ENCODE measurements around the gene HIP1.
"Not testable (repeated sequence)": the region's sequence is repeated elsewhere in the genome, so short reads cannot be mapped to it uniquely, and the experiment has no call there.

HIP1 gene

DNA sequence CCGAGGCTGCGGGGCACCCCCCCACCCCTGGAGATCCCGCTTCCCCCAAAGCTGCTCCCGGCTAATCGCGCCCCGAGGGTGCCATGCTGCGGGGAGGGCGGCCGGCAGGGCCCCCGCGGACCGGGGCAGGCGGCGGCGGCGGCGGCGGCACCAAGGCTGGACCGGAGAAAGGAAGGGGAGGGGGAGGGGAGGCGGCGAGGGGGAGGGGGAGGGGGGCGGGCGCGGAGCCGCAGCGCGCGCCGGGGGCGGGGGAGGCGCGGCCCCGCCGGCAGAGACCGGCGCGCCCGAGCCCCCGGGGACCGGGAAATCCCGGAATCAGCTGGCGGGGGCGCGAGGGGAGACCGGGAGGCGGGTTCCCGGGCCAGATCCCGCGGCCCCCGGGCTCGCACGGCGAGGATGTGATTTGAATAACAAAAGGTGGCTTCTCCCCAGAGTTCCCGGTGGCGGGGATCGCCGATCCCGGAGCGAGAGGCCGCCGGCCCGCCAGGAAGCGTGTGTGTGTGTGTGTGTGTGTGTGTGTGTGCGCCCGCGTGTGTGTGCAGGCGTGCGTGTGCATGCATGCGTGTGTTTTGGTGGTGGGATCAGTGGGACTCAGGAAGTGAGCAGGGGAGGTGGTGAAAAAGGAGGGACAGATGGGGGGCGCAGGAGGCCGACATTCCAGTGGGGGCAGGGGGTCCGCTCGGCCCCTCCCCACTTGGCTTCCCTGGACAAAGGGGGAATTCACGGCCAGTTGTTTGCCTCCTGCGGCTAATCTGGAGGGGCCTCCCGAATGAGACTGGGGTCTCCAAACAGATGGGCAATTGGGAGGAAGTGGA lies 99.5 kb downstream of the HIP1 start:
- peak; percentile 27 for DNase-seq

DNA sequence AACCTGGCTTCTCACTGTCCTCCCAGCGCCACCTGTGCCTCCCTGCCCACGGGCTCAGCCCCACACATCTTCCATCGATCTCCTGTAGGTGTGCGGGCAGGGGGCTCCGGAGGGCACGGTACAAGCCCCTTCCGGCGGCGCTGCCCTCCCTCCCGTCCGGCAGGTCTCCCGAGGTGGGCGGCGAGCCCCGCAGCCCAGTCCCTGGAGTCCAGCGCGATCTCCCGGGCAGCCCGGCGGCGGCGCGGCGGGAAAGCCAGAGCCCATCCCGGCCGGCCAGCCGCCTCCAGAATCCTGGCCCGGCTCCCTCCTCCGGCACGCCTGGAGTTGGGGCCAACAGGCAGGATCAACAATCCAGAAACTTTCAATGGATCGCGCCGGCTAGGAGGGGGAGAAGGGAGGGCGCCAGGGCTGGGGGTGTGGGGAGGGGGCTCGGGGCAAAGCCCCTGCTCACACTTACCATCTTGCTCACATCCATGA lies 100.1 kb downstream of the HIP1 start:
- no peak for DNase-seq

DNA sequence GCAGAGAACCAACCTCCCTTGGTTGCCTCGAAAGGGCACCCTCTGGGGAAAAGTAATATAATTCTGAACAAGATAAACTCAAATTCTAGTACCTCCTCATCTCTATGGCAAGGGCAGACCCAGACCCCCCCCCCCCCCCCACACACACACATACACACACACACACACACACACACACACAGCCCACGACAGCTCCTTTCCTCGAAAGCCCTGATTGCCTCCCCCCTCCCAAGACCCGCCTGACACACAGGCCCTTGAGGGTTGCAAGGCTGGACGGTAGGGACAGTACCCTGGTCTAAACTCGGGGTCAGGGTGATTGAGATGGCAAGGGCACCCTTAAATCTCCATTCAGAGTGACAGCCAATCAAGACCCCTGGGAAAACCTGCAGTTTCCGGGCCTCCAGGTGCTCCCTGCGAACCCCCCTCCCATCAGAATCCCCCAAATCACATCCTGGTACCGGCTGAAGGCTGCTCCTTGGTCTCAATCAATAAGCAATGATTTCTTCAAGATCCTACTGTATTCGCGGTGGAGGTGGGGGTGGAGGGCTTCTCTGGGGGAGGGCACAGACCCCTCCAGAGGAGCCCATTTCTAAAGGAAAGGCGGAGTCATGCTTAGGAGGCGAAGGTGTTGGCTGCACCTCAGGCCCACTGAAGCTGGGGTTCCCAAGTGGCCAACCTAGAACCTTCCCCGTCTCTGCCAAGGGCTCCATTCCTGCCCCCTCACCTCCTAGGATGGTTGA lies 100.7 kb downstream of the HIP1 start:
- DNase-seq = no peak

DNA sequence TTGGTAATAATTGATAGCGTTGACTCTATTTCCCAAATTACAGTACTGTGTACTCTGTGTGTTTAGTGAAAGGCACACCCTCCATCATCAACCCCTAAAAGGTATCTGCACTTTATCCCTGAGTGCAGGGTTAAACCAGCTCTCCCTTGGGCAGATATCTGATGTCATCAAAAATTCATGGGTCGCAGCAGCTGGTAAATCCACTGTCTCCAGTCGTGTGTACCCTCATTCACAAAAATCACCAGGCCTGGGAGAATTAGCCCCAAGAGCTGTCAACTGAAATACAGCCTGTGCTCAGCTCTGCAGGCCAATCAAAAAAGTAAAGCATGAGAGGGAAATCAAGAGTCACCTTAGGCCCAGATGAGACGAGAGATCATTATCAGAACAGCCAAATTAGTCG lies 103.7 kb downstream of the HIP1 start:
- DNase-seq = no peak

DNA sequence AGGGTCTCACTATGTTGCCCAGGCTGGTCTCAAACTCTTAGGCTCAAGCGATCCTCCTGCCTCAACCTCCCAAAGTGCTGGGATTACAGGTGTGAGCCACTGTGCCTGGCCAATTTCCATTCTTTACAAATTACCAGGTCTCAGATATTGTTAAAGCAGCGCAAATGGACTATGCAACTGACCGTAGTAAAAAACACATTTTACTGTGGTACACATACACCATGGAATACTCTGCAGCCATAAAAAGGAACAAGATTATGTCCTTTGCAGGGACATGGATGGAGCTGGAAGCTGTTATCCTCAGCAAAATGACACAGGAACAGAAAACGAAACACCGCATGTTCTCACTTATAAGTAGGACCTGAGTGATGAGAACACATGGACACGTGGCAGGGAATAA lies 106.2 kb downstream of the HIP1 start:
- DNase-seq = not testable (repeated sequence)

DNA sequence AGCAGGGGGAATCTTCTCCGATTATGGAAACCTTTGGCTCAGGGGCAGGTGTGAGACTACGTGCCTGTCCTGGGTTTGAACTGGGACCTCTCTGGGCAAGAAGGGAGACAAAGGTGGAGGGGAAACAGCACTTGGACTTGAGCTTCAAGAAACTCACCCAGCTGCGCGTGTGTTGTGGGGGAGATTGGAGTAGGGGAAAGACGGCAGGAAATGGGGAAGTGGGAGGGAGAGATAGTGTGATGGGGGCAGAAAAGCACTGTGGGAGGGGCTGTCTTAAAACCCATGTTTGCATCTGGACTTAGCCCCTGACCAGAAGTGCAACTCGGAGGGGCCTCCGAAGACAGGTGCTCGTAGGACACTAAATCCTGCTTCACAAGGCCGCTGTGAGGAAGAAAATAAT lies 107.0 kb downstream of the HIP1 start:
- no peak for DNase-seq

DNA sequence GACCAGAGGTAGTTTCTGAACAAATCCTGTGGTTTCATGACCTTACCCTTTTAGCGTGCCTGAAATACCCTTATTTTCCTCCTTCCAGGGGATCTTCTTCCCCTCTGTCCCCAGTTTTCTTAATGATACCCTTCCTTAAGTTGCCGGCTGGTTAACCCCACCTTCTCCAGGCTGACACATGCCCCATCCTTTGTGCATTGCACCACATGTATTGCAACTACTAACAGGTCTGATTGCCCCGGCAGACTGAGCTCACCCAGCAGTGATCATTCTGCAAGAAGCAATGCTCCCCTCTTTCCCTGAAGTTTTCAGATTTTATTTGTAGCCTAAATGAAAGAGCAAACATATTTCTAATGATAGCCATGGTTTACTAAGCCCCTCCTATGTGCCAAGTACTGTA lies 108.2 kb downstream of the HIP1 start:
- no peak for DNase-seq

DNA sequence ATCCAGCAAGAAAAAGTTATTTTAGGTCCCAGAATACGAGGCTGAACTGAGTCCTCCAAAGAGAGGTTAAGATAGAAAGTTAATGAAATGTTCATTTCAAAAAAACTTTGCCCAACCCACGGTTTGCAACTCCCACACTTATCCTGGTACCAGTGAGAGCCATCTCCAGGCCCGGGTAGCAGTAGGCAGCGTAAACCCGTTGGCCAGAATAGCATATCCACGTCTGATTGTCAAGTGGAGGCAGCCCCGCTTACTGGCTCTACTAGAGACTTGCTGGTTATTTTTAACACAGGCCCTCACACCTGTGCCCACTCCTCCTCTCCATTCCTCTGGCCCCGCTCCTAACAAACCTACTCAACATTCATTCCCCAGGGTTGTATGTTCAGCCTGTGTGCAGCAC lies 109.7 kb downstream of the HIP1 start:
- DNase-seq = no peak

DNA sequence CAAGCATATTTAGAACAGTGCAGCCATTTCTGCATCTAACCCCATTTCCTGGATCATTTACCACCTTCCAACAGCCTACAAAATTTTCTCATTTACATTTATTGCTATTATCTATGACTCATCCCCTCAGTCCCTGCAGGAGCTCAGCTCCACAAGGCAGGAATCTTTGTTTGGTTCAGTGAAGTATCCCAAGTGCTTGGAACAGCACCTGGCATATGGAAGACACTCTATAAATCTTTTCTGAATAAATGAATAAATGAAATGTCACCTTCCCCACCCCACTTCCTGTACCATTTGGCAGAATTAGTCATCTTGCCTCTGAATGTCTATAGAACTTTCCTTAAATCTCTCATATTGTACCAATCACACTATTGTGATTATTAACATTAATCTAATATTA lies 110.7 kb downstream of the HIP1 start:
- no peak for DNase-seq

DNA sequence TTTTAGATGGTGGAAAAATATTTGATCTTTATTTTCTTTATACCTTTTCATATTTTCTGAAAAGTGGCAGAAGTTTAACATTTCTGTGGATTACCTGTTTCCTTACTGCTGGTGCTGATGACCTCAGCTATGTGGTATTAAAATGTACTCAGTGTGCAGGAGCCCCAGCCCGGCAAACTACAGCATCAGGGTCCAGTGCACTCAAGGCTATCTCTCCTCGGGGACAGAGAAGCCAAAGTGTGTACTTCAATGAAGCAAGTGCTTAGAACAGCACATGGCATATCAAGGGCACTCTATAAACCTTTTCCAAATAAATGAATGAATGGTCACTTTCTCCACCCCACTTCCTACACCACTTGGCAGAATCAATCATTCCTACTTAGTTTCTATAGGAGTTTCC lies 111.8 kb downstream of the HIP1 start:
- no peak for DNase-seq

DNA sequence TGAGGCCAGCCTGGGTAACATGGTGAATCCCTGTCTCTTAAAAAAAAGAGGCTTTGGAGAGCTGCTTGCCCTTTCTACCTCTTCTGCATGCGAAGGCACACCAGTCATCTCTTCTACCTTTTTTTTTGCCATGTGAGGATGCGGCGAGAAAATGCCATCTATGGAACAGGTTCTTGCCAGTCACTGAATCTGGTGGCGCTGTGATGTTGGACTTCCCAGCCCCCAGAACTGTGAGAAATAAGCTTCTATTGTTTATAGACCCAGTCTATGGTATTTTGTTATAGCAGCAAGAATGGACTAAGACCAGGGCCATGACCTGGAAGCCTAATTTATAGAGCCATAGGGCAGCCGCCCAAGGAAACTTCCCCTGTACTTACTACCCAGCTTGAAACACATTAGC lies 112.9 kb downstream of the HIP1 start:
- no peak for DNase-seq

DNA sequence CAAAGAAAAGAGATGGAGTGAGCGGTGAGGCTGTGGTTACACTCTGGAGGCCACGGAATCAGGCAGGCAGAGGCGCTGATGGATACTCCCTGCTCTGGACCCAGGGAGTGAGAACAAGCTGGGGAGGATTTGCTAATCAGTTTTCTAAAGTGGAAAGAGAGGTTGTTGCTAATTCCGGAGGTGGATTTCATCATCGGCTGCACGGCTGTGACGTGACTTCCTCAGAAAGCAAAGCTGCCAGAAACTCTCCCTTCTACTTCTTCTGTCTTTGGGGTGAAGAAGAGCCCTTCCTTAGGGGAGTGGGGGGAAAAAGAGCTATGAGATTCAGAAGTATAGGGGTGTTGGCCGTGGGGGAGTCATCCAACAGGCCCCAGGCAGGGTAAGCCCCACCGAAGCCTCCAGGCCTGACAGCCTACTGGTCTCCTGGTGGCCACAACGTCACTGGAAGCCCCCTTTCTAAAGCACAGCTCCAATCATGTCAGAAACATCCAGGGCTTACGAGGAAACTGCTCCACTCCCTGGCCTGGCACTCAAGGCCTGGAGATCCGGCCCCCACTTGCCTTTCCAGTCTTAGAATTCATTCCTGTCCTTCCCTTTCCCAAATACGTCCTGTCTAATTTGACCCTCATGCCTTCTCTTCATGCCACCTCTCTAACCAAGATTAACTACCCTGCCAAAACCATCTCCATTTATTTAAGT lies 114.5 kb downstream of the HIP1 start:
- no peak for DNase-seq

DNA sequence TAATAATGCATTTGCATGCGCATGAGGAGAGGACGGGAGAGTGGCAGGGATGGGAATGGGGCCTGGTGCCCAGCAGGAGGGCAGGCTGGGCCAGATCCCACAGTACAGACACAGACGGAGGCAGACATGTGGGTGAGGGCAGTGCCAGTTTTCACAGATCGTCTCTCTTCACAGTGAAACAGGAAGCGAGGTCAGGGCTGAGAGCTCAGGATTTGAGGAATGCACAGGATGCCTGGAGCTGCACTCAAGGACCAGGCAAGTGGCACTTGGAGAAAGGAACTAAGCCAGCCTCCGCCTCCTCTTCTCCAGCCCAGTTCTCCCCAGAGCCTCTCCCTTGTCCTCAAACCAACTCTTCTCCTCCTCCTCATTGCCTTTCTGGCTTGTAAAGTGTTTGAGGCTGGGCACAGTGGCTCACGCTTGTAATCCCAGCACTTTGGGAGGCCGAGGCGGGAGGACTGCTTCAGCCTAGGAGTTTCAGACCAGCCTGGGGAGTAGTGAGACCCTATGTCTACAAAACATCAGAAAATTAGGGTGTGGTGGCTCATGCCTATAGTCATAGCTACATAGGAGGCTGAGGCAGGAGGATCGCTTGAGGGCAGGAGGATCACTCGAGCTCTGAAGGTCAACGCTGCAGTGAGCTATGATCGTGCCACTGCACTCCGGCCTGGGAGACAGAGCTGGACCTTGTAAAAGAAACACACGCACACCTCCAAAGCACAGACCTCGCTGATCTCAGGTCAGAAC lies 115.2 kb downstream of the HIP1 start:
- DNase-seq = no peak

DNA sequence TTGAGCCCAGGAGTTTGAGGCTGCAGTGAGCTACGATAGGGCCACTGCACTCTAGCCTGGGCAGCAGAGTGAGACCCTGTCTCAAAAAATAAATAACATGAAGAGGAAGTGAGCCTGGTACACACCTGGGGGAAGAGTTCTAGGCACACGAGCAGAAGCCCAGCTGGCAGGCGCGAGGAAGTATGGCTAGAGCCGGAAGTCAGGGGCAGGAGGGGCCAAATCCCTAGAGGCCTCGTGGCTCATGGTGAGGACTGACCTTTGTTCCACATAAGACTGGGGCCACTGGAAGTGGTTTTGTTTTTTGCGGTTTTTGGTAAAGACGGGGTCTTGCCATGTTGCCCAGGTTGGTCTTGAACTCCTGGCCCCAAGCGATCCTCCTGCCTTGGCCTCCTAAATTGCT lies 117.6 kb downstream of the HIP1 start:
- no peak for DNase-seq

DNA sequence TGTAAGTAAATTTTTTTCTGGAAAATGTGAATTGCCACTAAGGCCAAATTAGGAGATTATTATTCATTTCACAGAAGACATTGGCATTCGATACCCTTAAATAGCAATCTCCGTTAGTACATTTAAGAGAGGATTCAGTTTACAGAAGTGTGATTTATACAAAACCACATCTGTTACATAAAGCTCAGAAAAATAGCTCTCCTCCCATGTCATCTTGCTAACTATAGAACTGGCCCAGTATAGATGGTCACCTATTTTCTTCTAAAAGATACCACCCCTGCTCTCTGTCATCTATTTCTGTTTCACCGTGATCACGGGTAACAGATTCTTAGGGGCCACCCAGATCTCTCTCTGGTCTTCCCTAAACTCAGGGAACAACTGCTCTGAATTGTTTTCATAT lies 119.1 kb downstream of the HIP1 start:
- DNase-seq = no peak

DNA sequence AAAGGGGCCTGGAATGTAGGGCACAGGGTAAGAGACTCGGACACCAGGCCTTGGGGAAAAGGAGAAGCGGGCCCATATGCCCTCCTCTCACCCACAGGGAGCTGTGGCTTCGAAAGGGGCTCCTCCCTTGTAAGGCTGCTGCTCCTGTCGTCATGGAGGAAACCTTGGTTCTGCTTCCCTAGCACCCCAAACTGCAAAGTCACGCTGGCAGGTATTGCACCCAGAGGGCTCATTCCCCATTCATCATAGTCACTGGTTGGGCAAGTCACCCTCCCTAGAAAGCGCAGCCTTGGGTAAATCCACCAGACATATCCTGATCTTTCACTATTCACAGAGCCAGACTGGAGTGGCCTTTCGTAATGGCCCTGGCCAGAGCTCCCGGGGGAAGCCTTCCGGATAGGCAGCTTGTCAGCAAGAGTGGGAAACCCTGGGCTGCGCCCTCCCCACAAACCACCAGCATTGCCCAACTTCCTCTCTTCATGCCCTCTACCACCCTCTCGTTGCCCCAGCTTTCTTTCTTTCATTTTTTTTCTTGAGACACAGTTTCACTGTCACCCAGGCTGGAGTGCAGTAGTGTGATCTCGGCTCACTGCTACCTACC lies 121.0 kb downstream of the HIP1 start:
- DNase-seq = peak; percentile 29

DNA sequence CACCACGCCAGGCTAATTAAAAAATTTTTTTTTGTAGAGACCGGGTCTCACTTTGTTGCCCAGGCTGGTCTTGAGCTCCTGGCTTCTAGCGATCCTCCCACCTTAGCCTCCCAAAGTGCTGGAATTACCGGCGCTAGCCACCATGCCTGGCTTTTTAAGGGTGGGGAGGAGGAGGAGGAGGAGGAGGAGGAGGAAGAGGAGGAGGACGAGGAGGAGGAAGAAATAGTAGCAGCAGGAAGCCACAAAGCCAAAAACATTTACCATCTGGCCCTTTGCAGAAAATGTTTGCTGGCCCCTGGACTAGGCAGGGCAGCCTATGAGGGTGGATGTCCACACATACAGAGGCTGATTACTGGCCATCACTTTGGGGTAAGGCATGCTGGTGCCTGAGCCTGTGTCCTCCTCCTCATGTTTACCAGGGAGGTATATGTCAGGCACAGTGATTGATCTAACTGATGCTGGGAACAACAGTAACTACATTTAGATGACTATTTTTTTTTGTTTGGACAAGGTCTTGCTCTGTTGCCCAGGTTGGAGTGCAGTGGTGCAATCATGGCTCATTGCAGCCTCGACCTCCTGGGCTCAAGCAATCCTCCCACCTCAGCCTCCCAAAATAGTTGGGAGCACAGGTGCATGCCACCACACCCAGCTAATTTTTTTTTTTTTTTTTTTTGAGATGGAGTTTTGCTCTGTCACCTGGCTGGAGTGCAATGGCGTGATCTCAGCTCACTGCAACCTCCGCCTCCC lies 122.1 kb downstream of the HIP1 start:
- no peak for DNase-seq

DNA sequence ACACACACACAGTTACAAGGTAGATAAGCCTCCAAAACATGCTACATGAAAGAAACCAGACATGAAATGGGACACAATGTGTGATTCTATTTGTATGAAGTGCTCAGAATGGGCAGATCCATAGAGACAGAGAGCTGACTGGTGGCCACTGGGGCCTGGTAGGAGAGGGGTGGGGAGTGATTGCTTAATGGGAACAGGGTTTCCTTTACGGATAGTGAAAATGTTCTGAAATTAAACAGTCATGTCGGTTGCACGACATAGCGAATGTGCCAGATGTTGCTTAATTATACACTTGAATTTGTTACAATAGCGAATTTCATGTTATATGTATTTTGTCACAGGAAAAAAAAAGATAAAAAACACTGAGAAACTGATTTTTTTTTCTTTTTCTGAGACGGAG lies 124.3 kb downstream of the HIP1 start:
- no peak for DNase-seq

DNA sequence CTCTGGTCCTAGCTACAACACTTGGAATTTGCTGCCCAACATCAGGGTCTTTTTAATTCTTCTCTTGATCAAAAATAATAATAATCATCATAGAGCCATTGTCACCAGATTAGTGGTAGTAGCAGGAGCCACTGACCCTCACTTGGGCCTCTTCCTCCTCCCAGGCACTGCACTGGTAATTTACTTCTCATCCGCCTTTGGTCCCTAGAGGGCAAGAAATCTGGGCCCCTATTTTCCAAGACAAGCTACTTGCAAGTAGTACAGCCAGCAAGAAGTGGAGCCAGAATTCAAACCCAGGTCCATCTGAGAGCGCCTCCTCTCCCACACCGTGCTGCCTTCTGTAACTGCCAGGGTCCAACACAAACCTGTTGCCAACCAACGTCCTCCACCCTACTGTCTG lies 125.4 kb downstream of the HIP1 start:
- no peak for DNase-seq

DNA sequence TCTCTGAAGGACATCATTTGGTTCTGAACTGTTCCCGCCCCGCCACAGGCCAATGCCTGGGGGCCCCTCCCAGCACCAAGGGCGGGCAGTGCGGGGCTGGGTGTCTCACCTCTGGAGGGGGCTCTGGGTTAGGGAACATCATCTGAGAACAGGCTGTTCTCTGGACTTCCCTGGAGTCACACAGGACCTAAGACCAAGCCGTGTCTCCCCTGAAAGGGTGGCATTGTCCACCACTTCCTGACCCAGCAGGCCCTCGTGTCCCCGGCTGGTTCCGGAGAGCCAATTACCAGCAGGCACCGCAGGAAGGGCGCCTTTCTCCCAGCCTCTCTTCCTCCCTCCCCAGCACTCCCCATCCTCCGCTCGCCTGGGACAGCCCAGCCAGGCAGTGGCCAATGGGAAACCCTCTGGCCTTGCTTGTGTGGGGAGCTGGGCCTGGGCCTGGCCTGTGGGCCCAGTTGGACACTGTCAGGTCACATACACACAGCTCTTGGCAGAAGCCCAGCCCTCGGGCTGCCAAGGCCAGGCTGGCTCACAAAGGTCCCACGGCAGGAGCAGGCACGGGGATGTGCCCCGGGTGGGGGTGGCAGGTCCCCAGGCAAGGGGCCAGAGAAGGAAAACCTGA lies 127.1 kb downstream of the HIP1 start:
- DNase-seq = no peak

DNA sequence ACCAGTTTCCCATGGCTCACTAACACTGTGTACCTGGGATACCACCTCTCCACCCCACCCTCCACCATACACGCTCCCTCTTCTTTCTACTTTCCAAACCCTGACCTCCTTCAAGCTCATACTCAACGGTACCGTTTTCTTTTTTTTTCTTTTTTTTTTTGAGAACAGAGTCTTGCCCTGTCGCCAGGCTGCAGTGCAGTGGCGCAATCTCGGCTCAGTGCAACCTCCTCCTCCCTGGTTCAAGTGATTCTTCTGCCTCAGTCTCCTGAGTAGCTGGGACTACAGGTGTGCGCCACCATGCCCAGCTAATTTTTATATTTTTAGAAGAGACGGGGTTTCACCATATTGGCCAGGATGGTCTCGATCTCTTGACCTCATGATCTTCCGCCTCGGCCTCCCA lies 129.3 kb downstream of the HIP1 start:
- not testable (repeated sequence) for DNase-seq

Measured in activated CD8-positive, alpha-beta memory T cell treated with anti-CD3 and anti-CD28 coated beads, Interleukin-2, amount 50 U/mL, for 4 hours (primary cell).